Tibial nerve (tissue), 4 donors: ENCODE data around the gene STAT1. TPM values are rescaled to one million over a fixed set of nuclear protein-coding genes. Genes with fewer than 3 reads are reported as not detected.

Source experiments
- DNase-seq, 2 donors: peaks; one replicate each; pipeline ENCODE4 v3.0.0-alpha.2; 2019; ENCODE audit warnings: low spot score in 2 of 2
- H3K27ac ChIP-seq, 4 donors: fragments of 200-600 bp; sonication (generic) in 3 of 4; one replicate each; pipeline ENCODE4 v1.5.1; 2017 to 2019; ENCODE audit warnings: mild to moderate bottlenecking in 1 of 4
- H3K27me3 ChIP-seq, 2 donors: fragments of 200-600 bp; sonication (generic) in 1 of 2; one replicate each; pipeline versions ENCODE4 v1.5.1 to v1.6.0; 2017 to 2019
- H3K36me3 ChIP-seq, 3 donors: fragments of 200-600 bp; sonication (generic); one replicate each; pipeline ENCODE4 v1.5.1; 2018 to 2019
- H3K4me1 ChIP-seq, 4 donors: fragments of 200-600 bp; sonication (generic) in 3 of 4; one replicate each; pipeline ENCODE4 v1.5.1; 2017 to 2019
- H3K4me3 ChIP-seq, 4 donors: fragments of 200-600 bp; sonication (generic) in 3 of 4; one replicate each; pipeline ENCODE4 v1.5.1; 2017 to 2019; ENCODE audit warnings: mild to moderate bottlenecking in 1 of 4, moderate library complexity in 1 of 4
- H3K9me3 ChIP-seq, 4 donors: fragments of 200-600 bp; sonication (generic) in 3 of 4; one replicate each; pipeline ENCODE4 v1.5.1; 2017 to 2019
- EP300 ChIP-seq, 2 donors: sonication (generic); formaldehyde crosslinking; IDR thresholded peaks; one replicate each; pipeline ENCODE4 v1.6.1; 2017; ENCODE audit warnings: antibody characterized with exemption in 2 of 2, mild to moderate bottlenecking in 1 of 2
- POLR2A ChIP-seq, 2 donors: fragments of 450-650 bp; IDR thresholded peaks; one replicate each; pipeline ENCODE4 v1.6.1; 2017; ENCODE audit warnings: antibody characterized with exemption in 2 of 2, mild to moderate bottlenecking in 2 of 2, moderate library complexity in 2 of 2
- WGBS, 2 donors: methylation state at CpG; one replicate each; pipeline ENCODE4 v1.1.5; 2018; 5-methylcytosine and 5-hydroxymethylcytosine counted together
- total RNA-seq, 4 donors: library from RNA; depleted of rRNA; stranded (reverse); fragments of >200 nt; gene quantifications; one replicate each; pipeline ENCODE4 v1.1.0, GENCODE V29; 2016
- TF ChIP-seq, protein P1 (sequence below), 5 experiments: fragments of 200-600 bp in 3 of 5; fragments of 450-650 bp in 2 of 5; sonication (generic) in 3 of 5; IDR thresholded peaks; one replicate each; pipeline ENCODE4 v1.5.1; 2016 to 2019; ENCODE audit warnings: antibody characterized with exemption in 5 of 5, mild to moderate bottlenecking in 3 of 5, moderate library complexity in 2 of 5

STAT1 gene
- total RNA-seq, 4 donors from 2014 or later, result 40.2 to 73.9 (median 65.6) TPM

DNA sequence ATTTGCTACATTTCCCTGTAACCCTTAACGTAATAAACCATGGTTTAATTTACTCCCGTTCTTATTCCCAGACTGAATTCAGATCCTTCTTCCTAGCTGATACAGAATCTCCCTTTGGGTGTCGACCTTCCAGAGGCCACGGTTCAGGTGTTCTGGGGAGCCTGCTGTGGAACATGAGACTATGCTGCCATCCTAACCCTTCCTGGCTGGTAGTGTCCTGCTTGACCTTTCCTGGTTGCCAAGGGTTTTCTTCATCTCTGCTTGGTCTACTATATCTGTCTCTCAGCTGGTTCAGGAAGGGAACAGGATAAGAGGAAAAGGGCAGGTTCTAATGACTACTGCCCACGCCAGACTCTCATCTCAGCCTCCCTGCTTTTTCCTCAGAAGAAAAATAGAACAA is 36.5 kb downstream of the STAT1 start:
- TF ChIP-seq EP300 (IDR thresholded peaks at IDR 0.05) (no peak), POLR2A (IDR thresholded peaks at IDR 0.05) (no peak)
- TF ChIP-seq, protein P1, sequence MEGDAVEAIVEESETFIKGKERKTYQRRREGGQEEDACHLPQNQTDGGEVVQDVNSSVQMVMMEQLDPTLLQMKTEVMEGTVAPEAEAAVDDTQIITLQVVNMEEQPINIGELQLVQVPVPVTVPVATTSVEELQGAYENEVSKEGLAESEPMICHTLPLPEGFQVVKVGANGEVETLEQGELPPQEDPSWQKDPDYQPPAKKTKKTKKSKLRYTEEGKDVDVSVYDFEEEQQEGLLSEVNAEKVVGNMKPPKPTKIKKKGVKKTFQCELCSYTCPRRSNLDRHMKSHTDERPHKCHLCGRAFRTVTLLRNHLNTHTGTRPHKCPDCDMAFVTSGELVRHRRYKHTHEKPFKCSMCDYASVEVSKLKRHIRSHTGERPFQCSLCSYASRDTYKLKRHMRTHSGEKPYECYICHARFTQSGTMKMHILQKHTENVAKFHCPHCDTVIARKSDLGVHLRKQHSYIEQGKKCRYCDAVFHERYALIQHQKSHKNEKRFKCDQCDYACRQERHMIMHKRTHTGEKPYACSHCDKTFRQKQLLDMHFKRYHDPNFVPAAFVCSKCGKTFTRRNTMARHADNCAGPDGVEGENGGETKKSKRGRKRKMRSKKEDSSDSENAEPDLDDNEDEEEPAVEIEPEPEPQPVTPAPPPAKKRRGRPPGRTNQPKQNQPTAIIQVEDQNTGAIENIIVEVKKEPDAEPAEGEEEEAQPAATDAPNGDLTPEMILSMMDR (IDR thresholded peaks at IDR 0.05), result no peak
- H3K27me3 ChIP-seq, result no peaks in the 10 kb centered on the region
- WGBS, 2 donors, result 93 to 94% methylated on average over 5 of the region's 5 CpGs
- no peaks in the 10 kb centered on the region for H3K9me3 ChIP-seq
- H3K27ac ChIP-seq, result no peak overlapping the region
- no peak overlapping the region for H3K4me3 ChIP-seq
- H3K4me1 ChIP-seq, result peaks cover 0 to 20% (median 0%) of the 10 kb centered on the region in 4 donors
- peaks cover 0 to 100% (median 25%) of the 10 kb centered on the region in 3 donors for H3K36me3 ChIP-seq
- DNase-seq, result no peak

DNA sequence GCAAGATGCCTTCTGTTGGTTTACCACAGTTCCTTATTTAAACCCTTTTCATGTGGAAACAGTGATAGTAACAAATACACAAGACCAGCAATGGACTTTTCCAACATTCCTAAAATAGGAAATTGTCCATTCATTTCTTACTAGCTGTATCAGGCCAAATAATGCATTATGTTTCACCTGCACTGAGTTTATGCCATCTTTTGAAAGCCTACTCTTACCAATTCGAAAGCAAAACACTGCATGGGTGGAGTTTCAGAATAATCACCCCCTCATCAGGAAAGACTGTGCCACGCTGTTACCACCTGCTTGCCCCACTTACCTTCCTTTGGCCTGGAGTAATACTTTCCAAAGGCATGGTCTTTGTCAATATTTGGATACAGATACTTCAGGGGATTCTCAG is 37.5 kb downstream of the STAT1 start:
- TF ChIP-seq POLR2A (IDR thresholded peaks at IDR 0.05), result no peak
- no peak for TF ChIP-seq EP300 (IDR thresholded peaks at IDR 0.05)
- TF ChIP-seq, protein P1 (IDR thresholded peaks at IDR 0.05), result no peak
- no peak for DNase-seq
- no peaks in the 10 kb centered on the region for H3K9me3 ChIP-seq
- H3K36me3 ChIP-seq, result peaks cover 0 to 100% (median 26%) of the 10 kb centered on the region in 3 donors
- no peak overlapping the region for H3K4me3 ChIP-seq
- no peak overlapping the region for H3K27ac ChIP-seq
- H3K4me1 ChIP-seq, result peaks cover 0 to 20% (median 0%) of the 10 kb centered on the region in 4 donors
- WGBS, 2 donors, result 94 to 95% methylated on average over 2 of the region's 2 CpGs
- no peaks in the 10 kb centered on the region for H3K27me3 ChIP-seq

DNA sequence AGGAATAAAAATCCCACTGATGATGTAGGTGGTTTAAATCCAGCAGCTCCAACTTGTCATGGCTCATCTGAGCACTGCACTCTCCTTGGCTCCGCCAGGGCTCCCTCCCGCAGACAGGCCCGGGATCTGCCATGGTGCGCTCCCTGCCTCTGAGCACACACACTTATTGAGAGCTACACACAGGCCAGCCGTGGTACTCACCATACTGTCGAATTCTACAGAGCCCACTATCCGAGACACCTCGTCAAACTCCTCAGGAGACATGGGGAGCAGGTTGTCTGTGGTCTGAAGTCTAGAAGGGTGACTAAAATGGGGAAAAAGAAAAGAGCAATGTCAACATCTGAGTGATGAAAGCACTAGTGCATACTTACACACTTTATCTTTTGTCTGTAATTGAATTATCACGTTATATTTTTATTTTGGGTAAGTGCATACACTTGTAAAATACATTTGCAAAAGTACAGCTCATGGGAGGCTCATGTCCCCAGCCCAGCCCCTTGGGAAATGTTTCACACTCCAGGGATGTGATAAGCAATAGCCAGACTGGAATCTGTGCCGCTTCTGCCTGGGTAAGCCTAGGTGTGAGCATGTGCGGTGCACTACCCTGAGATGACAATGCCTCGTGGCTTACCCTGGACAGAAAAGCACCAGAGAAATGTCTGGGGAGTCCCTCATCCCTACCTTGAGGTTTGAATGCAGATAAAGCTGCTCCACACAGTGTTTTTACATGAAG is 39.2 kb downstream of the STAT1 start:
- Histone ChIP-seq H3K9me3 (no peaks in the 10 kb centered on the region), H3K27me3 (no peaks in the 10 kb centered on the region), H3K4me1 (peaks cover 0 to 7% (median 0%) of the 10 kb centered on the region in 4 donors), H3K36me3 (peaks cover 0 to 100% (median 31%) of the 10 kb centered on the region in 3 donors), H3K4me3 (no peak overlapping the region), H3K27ac (no peak overlapping the region)
- 90 to 92% methylated on average over 12 of the region's 12 CpGs for WGBS, 2 donors
- no peak for DNase-seq
- TF ChIP-seq EP300 (IDR thresholded peaks at IDR 0.05) (no peak), POLR2A (IDR thresholded peaks at IDR 0.05) (no peak)
- TF ChIP-seq, protein P1 (IDR thresholded peaks at IDR 0.05), result no peak

DNA sequence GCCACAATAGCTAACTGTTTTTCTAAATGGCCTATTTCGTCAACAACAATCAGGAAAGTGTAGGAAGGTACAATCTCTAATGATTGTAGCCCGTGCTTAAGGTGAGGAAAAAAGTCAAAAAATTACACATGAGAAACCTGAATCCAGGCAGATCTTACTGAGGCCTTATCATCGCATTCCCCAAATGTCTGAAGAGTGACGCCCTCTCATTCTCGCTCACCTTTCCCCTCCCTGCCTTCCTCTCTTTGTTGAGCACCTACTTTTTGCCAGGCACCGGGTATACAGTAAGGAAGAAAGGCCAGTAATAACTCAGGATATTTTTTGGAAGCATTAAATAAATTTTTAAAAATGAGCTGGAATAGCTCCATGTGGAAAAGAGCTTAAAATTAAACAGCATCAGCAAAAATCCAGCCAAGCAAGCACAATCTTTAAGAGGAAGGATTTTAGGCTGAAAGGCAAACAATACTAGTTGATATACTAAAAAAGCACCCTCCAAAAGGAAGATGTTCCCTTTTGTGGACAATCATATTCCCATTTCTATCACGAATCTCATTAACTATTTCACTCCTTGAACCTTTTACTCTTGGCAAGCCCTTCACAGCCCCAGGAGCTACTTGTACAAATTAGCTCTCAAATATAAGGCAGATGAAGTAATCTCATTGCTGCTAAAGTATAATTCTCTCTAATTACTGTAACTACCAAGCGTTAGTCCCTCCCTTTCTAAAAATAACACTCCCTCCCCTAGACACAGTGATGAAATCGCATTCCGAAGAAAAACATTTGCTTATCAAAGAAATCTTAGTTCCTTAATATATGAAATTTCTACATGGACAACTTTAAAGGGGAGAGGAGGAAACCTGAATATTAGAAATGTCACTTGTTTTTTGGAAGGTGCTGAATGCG is 40.0 kb downstream of the STAT1 start:
- Histone ChIP-seq H3K27me3 (no peaks in the 10 kb centered on the region), H3K4me1 (peaks cover 0 to 7% (median 0%) of the 10 kb centered on the region in 4 donors), H3K9me3 (no peaks in the 10 kb centered on the region), H3K4me3 (no peak overlapping the region), H3K36me3 (peaks cover 0 to 100% (median 30%) of the 10 kb centered on the region in 3 donors), H3K27ac (no peak overlapping the region)
- 81 to 82% methylated on average over 11 of the region's 11 CpGs for WGBS, 2 donors
- TF ChIP-seq POLR2A (IDR thresholded peaks at IDR 0.05), result no peak
- TF ChIP-seq, protein P1 (IDR thresholded peaks at IDR 0.05), result no peak
- no peak for TF ChIP-seq EP300 (IDR thresholded peaks at IDR 0.05)
- DNase-seq, result no peak
